Stimulated activated CD8-positive, alpha-beta memory T cell treated with anti-CD3 and anti-CD28 coated beads, Interleukin-12 subunit alpha, Interleukin-12 subunit beta, amount 100 ng/mL, for 24 hours (primary cell): ENCODE results near the gene CDKL1.

Experiments
- DNase-seq: peaks from one replicate; pipeline ENCODE4 v3.0.0-alpha.2; 2020; ENCODE audit errors: extremely low read depth

The CDKL1 gene

GRCh38 chr14:50396631-50397389 lies at the start of gene CDKL1:
Gene CDKL1, minus strand, starts transcription at chr14:50396881. Its CDS starts 1,013 bp downstream, at chr14:50395868.
- no peak for DNase-seq

- DNase-seq: no peak
Measured at GRCh38 chr14:50434528-50434927, 37.8 kb upstream of the CDKL1 start.

- DNase-seq: no peak
Measured at GRCh38 chr14:50432131-50432530, 35.5 kb upstream of the CDKL1 start.

- no peak for DNase-seq
Measured at GRCh38 chr14:50425816-50426215, 29.1 kb upstream of the CDKL1 start.

- no peak for DNase-seq
Measured at GRCh38 chr14:50425105-50425504, 28.4 kb upstream of the CDKL1 start.

- DNase-seq: no peak
Measured at GRCh38 chr14:50423529-50423928, 26.8 kb upstream of the CDKL1 start.

- DNase-seq: no peak
Measured at GRCh38 chr14:50421499-50421898, 24.8 kb upstream of the CDKL1 start.

- DNase-seq: no peak
Measured at GRCh38 chr14:50417853-50418252, 21.2 kb upstream of the CDKL1 start.

GRCh38 chr14:50410921-50411320 lies 14.2 kb upstream of the CDKL1 start:
- no peak for DNase-seq

- no peak for DNase-seq
Measured at GRCh38 chr14:50410071-50410470, 13.4 kb upstream of the CDKL1 start.

GRCh38 chr14:50407111-50407812 lies 10.6 kb upstream of the CDKL1 start:
- DNase-seq: no peak

- no peak for DNase-seq
Measured at GRCh38 chr14:50403419-50403818, 6.7 kb upstream of the CDKL1 start.

- no peak for DNase-seq
Measured at GRCh38 chr14:50402965-50403364, 6.3 kb upstream of the CDKL1 start.

- DNase-seq: no peak
Measured at GRCh38 chr14:50400461-50400860, 3.8 kb upstream of the CDKL1 start.

- no peak for DNase-seq
Measured at GRCh38 chr14:50399251-50400032, 2.8 kb upstream of the CDKL1 start.

GRCh38 chr14:50398189-50398580 lies 1.5 kb upstream of the CDKL1 start:
- no peak for DNase-seq

- DNase-seq: no peak
Measured at GRCh38 chr14:50397390-50398188, 908 bp upstream of the CDKL1 start.

GRCh38 chr14:50395448-50395847 lies 1.2 kb downstream of the CDKL1 start:
- no peak for DNase-seq

GRCh38 chr14:50394713-50395112 lies 2.0 kb downstream of the CDKL1 start:
- no peak for DNase-seq

GRCh38 chr14:50389668-50390441 lies 6.8 kb downstream of the CDKL1 start:
- DNase-seq: no peak
